ENCODE data around the gene CTAG1B.
"Not testable (repeated sequence)": the region's sequence is repeated elsewhere in the genome, so short reads cannot be mapped to it uniquely, and the experiment has no call there.

Gene CTAG1B

DNA sequence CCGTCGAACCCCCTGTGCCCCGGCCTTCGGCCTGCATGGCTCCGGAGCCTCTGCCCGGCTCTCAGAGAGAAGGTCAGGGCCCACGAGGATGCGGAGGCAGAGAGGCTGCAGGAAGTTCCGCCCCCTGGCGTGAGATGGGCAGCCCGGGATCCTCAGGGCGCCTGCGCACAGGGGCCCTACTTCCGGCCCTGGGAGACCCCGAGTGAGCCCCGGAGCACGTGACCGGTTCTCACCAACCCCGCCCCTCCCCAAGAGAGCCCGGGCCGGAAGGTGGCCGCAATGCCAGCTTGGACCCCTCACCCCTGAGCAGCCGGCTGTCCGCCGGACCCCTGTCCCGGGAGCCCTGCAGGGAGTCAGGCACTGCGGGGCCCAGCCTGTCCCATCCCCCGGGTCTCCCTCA is at the start of gene CTAG1B:
CTAG1B (minus strand) TSS at position 101 of the 400 bp plus-strand sequence; CDS start at position 37, 64 bp downstream.
- DNase-seq = not testable (repeated sequence)

DNA sequence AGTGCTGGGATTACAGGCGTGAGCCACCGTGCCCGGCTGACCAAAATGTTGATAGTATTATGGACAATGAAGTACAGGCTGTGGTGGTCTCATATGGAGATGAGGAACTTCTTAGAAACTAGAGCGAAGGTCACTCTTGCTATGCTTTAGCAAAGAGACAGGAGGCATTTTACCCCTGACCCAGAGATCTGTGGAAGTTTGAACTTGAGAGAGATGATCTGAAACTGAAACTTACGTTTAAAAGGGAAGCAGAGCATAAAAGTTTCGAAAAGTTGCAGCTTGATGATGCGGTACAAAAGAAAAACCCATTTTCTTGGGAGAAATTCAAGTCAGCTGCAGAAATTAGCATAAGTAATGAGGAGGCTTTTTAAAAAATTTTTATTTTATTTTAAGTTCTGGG is 42.8 kb upstream of the CTAG1B start:
- DNase-seq = no peak

DNA sequence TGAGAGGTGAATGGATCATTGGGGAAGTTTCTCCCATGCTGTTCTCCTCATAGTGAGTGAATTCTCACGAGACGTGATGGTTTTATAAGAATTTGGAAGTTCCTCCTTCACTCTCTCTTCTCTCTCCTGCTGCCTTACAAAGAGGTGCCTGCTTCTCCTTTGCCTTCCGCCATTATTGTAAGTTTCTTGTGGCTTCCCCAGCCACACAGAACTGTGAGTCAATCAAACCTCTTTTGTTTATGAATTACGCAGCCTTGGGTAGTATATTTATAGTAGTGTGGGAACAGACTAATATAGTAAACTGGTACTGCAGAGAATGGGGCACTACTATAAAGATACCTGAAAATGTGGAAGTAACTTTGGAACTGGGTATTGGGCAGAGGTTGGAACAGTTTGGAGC is 42.1 kb upstream of the CTAG1B start:
- no peak for DNase-seq

DNA sequence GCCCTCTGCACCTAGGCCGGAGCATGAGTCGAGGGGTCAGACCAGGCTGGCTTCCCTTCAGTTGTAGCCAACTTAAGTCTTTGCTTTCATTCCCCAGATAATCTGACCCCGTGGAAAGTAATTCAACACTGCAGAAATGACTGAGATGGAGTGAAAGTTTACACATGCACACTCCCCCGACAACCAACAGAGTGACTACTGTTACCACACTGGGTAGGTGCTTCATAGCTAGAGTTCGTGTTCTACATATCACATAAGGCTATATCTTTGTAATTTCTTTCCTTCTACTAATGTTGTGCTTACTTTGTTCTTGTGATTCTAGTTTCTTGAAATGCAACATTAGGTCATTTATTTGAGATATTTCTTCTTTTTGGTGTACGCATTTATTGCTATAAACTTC is 41.5 kb upstream of the CTAG1B start:
- no peak for DNase-seq

DNA sequence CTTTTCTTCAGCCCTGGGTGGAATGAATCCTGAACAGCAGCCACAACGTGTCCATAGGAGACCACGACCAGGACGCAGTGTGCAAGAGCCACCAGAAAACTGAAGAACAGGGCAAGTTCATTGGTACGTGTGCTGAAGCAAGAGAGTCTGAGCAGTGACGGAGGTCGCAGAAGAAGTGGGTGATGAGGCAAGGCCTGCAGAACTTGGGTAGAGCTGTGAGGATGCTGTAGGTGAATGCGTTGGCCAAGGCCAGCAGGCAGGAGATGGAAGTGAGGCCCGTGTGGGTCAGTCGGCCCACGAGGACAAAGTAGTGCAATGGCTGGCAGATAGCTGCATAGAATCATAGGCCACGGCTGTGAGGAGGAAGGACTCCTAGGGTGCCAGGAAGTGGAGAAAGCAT is 39.9 kb upstream of the CTAG1B start:
- DNase-seq = no peak

DNA sequence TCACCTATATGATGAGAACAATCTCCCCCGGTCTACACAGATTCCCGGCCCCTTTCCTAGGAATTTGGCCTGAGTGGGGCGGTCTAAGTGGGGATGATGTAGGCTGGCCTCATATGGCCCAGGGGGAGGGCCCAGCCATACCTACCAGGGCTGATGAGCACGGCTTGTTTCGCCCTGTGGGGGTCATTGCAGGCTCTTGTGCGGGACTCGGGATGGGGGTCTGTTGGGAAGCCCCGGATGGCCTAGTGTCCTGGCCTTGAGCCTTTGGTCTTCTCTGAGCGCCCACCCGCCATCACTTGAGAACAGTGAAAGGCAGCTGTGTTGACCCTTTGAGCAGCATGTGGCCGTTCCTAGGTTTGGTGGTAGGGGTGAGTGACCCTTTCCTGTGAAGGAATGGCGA is 39.1 kb upstream of the CTAG1B start:
- no peak for DNase-seq

DNA sequence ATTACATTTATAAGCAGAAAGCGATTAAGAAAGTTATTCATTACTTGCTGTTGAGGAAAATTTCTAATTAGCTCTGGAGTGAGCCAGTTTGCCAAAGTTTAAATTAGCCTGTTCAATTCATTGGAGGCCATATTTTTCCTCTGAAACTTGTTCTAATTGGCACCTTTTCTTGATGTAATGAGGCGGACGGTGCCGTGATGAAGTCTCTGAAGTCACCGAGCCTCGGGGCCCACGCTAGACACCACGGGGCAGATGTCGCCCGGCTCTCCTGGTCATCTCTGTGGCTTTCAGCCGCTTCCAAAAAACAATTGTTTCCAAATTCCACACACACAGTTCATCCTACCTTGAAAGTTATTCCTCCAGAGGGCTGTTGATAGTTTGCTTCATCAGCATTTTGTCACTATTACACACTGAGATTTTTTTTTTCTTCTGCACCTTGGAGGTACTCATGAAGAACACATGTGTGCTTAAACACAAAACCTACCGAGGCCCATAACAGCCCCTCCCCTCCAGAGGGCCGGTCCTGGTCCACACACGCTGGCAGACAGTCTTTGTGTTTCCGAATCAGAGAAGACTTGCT is 38.2 kb upstream of the CTAG1B start:
- DNase-seq = no peak

DNA sequence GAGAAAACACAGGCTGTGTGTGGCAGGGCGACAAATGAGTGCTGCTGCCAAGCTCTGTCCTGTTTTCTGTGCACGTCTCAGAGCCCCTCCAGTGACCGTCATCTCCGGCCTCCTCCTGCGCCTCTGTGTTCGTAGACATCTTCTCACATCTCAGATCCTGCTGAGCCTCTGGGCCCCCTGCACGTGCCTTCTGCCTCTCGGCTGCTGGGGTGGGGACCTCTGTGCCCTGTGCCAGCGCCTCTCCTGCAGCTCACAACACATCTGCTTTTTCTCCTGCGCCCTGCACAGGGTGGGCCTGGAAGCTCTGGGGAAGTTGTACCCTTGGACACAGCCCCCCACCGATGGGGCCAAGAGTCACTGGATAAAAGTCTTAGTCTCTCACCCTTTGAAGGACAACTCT is 36.7 kb upstream of the CTAG1B start:
- no peak for DNase-seq

DNA sequence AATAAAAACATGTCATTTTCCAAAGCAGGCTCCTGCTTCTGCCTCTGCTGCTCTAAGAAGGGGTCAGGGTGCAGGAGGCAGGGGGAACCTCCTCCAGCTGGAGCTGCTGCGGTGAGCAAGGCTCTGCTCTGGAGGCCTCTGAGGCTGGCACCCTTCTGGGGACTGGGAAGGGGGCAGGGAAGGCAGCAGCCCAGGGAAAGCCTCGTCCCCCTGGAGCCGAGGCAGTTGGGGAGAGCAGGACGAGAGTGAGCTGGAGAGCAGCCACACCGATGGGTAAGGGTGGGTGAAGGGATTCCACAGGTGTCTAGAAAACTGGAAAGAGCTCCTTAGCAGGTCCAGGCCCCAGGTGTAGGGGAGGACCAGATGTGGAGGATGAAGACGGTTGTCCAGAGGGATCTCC is 36.3 kb upstream of the CTAG1B start:
- no peak for DNase-seq

DNA sequence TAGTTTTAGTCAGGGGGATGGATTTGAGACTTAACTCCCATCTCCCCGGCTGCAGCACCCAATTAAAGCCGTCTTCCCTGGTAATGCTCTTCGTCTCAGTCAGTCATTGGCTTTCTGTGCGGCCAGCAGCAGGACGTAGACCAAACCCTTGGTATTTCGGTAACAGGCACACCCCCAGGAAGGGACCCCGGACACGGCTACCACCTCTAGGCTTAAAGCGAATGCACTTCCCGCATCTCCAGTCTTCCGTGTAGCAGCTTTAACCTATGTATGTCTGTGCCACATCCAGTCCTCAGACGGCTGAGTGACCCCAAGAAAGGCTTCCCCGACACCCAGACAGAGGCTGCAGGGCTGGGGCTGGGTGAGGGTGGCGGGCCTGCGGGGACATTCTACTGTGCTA is 35.8 kb upstream of the CTAG1B start:
- no peak for DNase-seq

DNA sequence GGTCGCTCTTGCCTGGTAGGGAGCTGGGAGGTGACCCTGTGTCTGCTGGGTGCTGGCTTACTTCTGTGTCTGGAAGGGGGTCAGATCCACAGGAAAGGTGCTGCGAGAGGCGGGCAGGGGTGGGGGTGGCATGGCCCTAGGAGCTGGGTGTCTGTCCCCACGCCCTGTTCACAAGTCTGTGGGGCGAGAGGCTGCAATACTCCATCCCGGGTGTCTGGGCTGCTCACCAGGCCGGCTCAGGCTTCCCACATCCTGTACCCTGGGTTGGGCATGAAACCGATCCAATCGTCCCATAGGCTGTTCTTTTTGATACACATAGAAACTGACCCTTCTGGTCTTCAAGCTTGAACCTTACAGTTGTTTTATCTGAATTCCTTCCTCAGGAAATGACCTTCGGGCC is 35.3 kb upstream of the CTAG1B start:
- no peak for DNase-seq

DNA sequence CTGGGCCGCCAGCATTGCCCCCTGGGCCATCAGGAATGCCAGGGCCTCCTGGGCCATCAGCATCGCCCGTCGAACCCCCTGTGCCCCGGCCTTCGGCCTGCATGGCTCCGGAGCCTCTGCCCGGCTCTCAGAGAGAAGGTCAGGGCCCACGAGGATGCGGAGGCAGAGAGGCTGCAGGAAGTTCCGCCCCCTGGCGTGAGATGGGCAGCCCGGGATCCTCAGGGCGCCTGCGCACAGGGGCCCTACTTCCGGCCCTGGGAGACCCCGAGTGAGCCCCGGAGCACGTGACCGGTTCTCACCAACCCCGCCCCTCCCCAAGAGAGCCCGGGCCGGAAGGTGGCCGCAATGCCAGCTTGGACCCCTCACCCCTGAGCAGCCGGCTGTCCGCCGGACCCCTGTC is 34.3 kb upstream of the CTAG1B start, which contains the start of gene CTAG2:
CTAG2 (minus strand) TSS at position 167 of the 400 bp plus-strand sequence; CDS start at position 103, 64 bp downstream.
- DNase-seq = not testable (repeated sequence)

DNA sequence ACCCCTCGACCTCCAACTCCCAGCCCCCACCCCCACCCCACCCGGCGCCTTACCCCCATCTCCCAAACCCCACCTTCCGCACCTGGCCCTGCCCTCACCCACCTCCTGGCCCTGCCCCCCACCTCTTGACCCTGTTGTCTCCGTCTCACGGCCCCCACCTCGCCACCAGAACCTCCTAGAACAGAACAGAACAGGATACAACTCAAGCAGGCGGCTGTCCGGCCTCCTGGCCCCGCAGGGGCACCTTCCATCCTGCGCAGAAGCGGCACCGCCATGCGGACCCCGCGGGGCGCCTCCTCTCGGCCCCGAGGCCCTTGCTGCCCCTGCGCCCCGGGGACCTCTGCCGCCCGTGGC is 33.9 kb upstream of the CTAG1B start:
- no peak for DNase-seq

DNA sequence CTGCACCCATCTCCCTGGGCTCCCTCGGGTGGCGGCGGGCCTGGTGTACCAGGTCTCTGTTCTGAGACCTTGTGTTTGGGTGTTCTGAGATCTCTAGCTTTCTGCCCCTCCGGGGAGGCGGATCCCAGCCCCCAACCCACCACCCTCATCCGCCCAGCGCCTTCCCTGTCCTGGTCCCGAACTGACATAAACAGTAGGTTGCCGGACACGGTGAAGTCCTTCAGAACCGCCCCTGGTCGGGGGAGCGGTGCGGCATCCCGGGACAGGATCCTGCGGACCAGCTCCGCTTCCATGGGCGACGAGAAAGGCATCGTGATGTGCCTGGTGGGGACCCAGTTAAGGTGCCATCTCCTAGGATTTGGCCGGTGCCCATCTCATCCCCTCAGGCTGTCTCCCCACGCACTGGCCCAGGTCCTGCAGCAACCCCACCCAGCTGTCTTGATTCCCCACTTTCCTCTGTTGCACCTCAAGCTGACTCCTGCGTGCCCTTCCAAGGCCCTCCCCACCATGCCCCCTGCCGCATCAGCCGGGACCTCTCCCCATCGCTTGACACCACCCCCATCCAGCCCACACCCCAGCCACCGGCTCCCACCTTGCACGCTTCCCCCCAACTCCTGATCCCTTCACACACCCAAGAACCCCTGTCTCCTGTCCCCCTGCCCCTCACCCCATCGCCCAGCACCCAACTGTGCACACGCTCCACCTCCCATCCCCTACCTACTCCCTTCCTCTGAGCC is 33.4 kb upstream of the CTAG1B start:
- DNase-seq = no peak

DNA sequence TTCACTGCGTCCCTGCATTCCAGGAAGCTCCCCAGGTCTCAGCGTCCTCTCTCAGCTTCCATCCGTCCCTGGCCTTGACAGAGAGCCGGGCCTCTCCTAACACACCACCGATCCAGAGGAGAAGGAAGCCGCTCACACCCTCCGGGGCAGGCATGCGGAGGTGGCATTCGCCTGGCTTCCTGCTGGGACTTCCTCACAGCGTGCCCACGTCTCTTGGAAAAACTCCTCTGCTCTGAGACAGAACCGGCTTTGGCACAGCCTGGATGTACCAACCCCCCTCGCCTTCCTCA is 31.1 kb upstream of the CTAG1B start:
- DNase-seq = no peak

DNA sequence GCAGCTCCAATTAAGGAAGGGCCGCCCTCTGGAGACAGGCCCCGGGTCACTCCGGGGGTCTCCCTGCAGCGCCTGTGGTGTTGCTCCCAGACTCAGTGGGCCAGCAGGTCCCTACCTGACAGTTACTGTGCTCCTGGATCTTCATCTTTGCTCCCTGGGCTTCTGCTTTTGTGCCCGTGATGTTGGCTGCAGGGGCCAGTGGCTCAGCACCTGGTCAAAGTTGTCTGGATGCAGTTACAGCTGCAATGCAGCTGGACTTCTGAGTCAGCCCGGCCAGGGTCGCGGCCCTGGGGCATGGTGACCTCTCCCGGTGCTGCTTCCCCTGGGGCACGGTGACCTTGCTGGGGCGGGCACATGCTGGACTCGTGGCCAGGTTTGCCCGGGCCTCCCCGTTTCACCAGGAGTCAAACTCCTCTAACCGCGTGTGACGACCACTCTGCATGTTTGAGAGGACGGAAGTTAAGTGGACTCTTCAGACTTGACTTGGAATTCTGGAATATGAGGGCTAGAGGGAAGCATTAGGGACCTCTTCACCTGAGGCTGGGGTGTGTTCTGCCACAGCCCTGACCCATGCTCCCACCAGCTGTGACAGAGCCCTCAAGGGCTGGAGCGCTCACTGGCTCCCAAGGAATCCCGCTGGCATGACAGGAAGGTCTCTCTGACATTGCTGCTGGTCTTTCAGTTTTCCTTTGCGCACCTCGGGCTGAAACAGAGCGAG is 30.6 kb upstream of the CTAG1B start:
- DNase-seq = no peak

DNA sequence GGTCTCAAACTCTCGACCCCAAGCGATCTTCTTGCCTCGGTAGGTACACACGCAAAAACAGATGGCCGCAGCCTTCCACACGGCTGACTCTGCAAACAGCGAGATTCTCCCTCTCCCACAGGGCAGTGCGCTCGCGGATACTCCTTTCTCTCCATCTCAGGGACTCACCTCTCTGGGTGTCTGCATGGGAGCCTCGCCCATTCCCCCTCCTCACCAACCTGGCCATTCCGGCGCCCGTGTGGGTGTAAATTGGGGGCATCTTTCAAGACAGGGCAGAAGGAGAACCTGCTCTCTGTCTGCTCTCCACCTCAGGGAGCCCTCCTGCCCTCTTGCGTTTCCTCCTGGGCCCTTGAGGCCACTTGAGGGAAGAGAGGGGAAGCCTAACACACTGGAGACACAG is 29.8 kb upstream of the CTAG1B start:
- DNase-seq = no peak

DNA sequence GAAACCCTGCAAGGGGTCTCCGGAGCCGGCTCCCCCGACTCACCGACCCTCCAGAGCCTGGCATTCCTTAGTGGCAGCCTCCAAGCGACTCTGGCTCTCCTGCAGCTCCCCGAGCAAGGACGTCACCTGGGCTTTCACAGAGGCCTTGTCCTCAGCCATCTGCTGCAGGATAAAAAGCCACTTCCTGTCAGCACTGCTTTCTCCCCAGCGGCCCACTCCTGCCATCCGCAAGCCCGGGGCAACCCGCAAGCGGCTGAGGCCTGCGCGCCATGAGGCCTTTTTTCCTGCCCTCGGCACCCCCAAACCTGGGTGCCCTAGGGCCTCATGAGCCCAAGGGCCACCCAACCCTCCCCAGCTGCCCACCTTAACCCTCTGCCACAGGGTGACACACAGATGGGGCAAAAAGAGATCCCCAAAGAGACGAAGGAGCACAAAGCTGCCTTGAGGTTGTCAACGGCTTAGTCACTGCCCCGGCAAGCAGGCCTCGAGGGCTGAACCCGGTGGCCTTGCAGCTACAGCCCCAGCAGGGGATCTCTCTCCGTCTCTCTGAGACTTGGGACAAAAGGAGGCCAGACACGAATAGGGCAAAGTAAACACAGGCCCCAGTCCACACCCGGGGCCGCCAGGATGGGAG is 26.8 kb upstream of the CTAG1B start:
- not testable (repeated sequence) for DNase-seq

DNA sequence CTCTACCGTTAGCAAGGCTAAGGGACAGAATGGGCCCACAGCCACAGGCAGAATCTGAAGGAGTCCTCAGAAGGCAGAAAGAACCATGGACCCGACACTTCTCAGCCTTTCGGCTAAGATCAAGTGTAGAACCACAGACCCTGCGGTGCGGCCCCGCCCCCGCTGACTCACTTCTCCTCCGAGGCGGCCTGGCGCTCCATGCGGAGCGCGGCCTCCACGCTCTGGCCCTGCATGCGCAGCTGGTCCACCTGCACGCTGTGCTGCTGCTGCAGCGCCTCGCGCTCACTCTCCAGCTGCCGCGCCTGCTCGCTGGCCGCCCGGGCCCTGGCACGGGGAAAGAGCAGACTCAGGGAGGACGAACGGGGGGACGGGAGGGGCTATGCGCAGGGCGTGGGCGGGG is 24.6 kb upstream of the CTAG1B start:
- DNase-seq = not testable (repeated sequence)

DNA sequence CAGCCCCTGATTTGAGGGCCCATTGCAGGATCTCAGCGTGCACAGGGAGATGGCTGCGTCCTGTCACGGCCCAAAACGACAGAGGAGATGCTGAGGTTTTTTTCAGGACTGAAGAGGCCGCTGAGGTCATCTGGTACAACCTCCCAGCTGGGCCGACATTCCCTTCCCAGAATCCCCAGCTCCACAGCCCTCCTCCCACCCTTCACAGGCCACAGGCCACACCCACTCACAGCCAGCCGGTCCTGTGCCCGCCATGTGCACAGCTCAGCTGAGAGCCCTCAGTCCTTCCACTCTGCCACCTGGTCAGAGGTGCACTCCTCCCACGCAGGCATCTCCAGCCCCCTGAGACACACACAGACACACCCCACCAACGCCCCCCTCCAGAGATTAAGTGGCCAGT is 22.7 kb upstream of the CTAG1B start:
- DNase-seq = not testable (repeated sequence)

DNA sequence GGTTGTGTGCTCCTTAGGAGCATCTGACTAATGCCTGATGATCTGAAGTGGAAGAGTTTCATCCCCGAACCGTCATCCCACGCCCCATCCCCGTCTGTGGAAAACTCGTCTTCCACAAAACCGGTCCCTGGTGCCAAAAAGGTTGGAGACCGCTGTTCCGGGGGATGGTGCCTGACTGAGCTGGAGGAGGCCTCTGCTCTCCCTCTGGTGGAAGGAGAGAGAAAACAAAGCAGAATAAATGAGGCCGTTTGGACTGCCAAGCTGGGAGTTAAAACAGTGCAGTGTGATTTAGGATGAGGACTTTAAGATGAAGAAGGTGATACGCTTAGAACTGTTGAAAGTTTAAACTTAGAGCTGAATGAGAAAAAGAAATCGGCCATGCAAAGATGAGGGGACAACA is 14.6 kb upstream of the CTAG1B start:
- DNase-seq = not testable (repeated sequence)

DNA sequence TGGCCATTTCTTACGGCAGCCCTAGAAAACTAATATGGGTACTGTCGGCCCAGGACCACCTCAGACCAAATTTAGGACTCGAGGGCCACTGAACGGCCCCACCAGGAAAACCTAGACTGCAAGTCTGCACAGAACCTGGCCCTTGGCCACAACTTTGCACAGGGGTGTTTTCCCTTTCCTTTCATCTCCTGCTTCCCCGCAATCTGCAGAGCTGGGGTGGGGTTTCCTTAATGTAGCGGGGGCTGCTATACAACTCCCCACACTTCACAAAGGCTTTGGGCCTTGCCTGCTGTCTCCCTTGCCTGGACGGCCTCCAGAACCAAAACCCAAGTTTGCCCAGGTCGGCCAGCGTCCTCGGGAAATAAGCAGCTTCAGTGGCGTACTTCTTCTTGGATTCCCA is 11.9 kb upstream of the CTAG1B start:
- DNase-seq = not testable (repeated sequence)

DNA sequence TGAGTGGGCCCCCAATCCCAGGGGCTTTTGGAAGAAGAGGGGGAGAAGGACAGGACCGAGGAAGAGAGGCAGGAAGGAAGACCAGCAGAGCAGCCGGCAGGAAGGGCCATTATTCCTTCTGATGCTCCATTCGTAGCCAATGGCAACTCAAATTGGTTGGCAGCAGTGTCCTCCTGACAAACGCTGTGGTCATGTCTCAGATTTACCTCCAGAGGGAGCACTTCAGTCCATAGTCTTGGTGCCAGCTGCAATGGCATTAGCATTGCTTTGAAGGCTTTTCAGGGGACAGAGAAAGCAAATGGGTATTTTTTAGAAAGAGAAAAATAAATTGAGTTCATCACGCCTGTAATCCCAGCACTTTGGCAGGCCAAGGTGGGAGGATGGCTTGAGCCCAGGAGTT is 9.9 kb upstream of the CTAG1B start:
- DNase-seq = not testable (repeated sequence)
